ENCODE data around the gene RIMS3. TPM values are rescaled to one million over a fixed set of nuclear protein-coding genes. Genes with fewer than 3 reads are reported as not detected.

RIMS3 gene
- total RNA-seq, result 4.6 TPM
- long read RNA-seq, partial matches to known transcripts, result 0 of 2 reads
- long read RNA-seq, other reads (novel, unspliced or antisense), result 2 of 2 reads

- Histone ChIP-seq H3K27ac (no peak within 1 kb of the TSS), H3K4me3 (peak within 1 kb of the TSS; percentile 71), H3K4me1 (peaks cover 16% of the 10 kb centered on the region), H3K9me3 (no peaks in the 10 kb centered on the region), H3K27me3 (ENCODE audit: low read depth) (no peaks in the 10 kb centered on the region), H3K36me3 (no peaks in the 10 kb centered on the region)
- TF ChIP-seq CTCF (IDR thresholded peaks at IDR 0.05), result peak; percentile 11
- ATAC-seq (peak; percentile 94 to 96), DNase-seq (peak; percentile 84)
- intact Hi-C loops (cut with DNase I), result no loop called here
Measured at GRCh38 chr1:40665335-40666171, at the start of gene RIMS3. Gene RIMS3 (minus strand): TSS chr1:40665682. CDS start chr1:40641925, 23,757 bp downstream.

- intact Hi-C loops (cut with DNase I), result no loop called here
- Histone ChIP-seq H3K36me3 (no peaks in the 10 kb centered on the region), H3K27ac (peak overlapping the region; percentile 66), H3K9me3 (no peaks in the 10 kb centered on the region), H3K27me3 (ENCODE audit: low read depth) (no peaks in the 10 kb centered on the region), H3K4me1 (peaks cover 93% of the 10 kb centered on the region), H3K4me3 (no peak overlapping the region)
- no peak for DNase-seq
- peak; percentile 28 to 37 for ATAC-seq
- no peak for TF ChIP-seq CTCF (IDR thresholded peaks at IDR 0.05)
Measured at GRCh38 chr1:40712997-40713396, 47.5 kb upstream of the RIMS3 start.

- intact Hi-C loops (cut with DNase I), result no loop called here
- Histone ChIP-seq H3K27me3 (ENCODE audit: low read depth) (no peaks in the 10 kb centered on the region), H3K27ac (peak overlapping the region; percentile 80), H3K4me1 (peaks cover 91% of the 10 kb centered on the region), H3K4me3 (no peak overlapping the region), H3K36me3 (no peaks in the 10 kb centered on the region), H3K9me3 (no peaks in the 10 kb centered on the region)
- ATAC-seq (no peak), DNase-seq (no peak)
- TF ChIP-seq CTCF (IDR thresholded peaks at IDR 0.05), result no peak
Measured at GRCh38 chr1:40712405-40712944, 47.0 kb upstream of the RIMS3 start.

GRCh38 chr1:40711465-40712404 lies 46.3 kb upstream of the RIMS3 start:
- no peaks in the 10 kb centered on the region for H3K27me3 ChIP-seq (ENCODE audit: low read depth)
- H3K4me3 ChIP-seq, result peak overlapping the region; percentile 60
- DNase-seq (no peak), ATAC-seq (peak; percentile 27 to 40)
- peaks cover 86% of the 10 kb centered on the region for H3K4me1 ChIP-seq
- intact Hi-C loops (cut with DNase I), result no loop called here
- H3K9me3 ChIP-seq, result no peaks in the 10 kb centered on the region
- peak overlapping the region; percentile 80 for H3K27ac ChIP-seq
- H3K36me3 ChIP-seq, result no peaks in the 10 kb centered on the region
- TF ChIP-seq CTCF (IDR thresholded peaks at IDR 0.05), result no peak

All from lower lobe of right lung (tissue), 2 donors.